22Rv1 (cell line): Measurements from ENCODE around the gene PARD3B.

Experiments
- H3K27ac ChIP-seq: fragments of 450-650 bp; 2 replicates; pipeline ENCODE4 v1.5.1; 2017
- ZFX ChIP-seq: fragments of 450-650 bp; IDR thresholded peaks from 2 replicates; pipeline ENCODE4 v1.6.1; 2017; ENCODE audit warnings: antibody characterized with exemption, borderline replicate concordance
- TF ChIP-seq, protein P1 (sequence below): fragments of 450-650 bp; IDR thresholded peaks from 2 replicates; pipeline ENCODE4 v1.5.1; 2017; ENCODE audit warnings: mild to moderate bottlenecking

Gene PARD3B

DNA sequence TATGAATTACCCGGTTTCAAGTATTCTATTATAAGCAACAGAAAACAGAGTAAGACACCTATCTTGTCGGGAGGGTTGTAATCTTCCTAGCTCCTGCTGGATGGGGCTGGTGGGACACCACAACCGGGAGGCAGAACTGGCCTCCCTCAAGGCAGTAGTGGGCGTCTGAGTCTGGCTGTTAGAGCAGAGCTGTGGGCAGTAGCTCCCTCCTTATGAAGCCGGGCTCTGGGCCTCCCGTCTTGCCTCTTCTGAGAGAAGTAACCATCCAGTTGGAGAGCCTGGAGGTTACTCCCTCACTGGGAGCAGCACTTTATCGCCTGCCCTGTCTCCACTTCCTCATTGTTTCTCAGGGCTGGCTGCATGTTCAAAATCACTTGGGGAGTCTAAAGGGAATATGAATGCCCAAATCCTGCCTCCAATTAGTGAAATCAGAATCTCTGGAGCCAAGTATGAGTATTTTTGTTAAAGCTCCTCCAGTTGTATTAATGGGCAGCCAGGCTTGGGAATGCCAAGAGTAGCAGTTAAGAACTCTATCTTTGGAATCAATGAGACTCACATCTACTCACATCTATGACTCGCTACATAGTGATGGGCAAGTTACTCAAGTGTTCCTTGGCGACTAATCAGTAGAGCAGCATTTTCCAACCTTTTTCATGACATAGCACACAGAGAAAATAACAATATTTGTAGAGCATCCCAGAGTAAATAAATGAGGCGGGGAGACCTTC lies 1109.8 kb downstream of the PARD3B start:
- H3K27ac ChIP-seq, result no peak overlapping the region
- TF ChIP-seq, protein P1, sequence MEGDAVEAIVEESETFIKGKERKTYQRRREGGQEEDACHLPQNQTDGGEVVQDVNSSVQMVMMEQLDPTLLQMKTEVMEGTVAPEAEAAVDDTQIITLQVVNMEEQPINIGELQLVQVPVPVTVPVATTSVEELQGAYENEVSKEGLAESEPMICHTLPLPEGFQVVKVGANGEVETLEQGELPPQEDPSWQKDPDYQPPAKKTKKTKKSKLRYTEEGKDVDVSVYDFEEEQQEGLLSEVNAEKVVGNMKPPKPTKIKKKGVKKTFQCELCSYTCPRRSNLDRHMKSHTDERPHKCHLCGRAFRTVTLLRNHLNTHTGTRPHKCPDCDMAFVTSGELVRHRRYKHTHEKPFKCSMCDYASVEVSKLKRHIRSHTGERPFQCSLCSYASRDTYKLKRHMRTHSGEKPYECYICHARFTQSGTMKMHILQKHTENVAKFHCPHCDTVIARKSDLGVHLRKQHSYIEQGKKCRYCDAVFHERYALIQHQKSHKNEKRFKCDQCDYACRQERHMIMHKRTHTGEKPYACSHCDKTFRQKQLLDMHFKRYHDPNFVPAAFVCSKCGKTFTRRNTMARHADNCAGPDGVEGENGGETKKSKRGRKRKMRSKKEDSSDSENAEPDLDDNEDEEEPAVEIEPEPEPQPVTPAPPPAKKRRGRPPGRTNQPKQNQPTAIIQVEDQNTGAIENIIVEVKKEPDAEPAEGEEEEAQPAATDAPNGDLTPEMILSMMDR, result no peak
- TF ChIP-seq ZFX, result no peak

DNA sequence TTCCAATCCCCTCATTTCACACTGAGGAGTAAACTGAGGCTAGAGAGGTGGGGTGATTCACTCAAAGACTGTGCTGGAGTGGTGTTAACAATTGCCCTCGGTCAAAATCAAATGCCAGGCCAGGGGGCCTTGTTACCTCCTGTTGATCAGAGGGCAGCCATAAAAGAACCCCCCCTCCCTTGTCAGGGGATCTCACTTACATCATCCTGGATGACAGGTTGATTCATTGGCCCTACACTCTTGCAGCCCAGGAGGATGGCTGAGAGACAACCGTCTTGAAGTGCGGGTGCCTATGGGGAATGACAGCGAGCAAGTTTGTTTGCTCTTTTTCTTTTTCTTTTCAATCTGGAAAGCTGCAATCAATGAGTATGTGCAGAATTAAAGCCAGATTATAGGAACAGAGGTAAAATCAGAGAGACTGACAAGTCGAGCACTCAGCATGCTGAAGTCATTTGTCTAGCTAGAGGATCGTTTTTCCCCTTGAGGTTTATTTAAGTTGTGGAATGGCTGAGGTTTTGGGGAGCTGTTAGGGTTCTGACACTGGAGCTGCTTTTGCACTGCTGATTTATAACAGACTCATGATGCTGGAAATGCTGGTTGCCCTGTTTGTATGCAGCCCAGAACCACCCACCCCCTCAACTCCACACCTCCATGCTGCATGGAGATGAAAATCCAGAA lies 1110.6 kb downstream of the PARD3B start:
- no peak overlapping the region for H3K27ac ChIP-seq
- TF ChIP-seq ZFX, result no peak
- TF ChIP-seq, protein P1, result no peak

DNA sequence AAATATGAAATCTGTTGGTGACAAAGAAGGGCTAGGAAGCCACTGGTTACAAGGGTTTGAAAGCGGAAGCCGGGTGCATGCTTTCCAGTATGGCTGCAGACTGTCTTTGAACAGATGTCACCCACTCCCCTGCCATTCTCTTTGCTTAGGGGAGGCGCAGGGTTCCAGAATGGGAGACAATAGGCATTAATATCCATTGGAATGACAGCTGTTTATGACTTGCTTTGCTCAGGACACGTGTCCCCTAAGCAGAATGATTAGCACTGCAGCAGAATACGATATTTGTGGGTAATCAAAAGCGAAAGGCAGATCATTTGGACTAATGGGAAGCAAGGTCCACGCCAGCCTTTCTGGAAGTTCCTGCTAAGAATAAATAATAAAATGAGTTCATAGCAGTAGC lies 1111.2 kb downstream of the PARD3B start:
- H3K27ac ChIP-seq, result no peak overlapping the region
- TF ChIP-seq, protein P1, result no peak

- TF ChIP-seq, protein P1, result no peak
- no peak for TF ChIP-seq ZFX
- H3K27ac ChIP-seq, result no peak overlapping the region
Measured at GRCh38 chr2:205656941-205657340, 1111.7 kb downstream of the PARD3B start.

DNA sequence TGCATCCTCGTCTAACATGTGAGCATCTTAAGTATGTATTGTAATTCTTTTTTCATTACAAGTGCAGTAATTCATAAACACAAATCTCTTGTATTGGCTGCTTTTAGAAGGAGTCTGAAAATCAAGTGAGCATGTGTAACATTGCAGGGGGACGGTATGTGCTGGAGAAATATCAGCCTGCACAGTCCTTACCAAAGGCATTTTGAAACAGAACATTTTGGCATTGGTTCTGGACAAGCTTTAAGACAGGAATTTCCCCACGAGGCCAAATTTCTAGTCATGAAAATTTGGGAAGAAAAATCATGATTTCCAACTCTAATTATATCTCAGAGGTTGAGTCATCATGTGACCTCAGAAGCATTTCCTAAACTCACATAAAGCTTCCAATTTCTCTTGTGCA lies 1112.3 kb downstream of the PARD3B start:
- no peak overlapping the region for H3K27ac ChIP-seq
- TF ChIP-seq, protein P1, result no peak
- no peak for TF ChIP-seq ZFX

- no peak overlapping the region for H3K27ac ChIP-seq
- TF ChIP-seq, protein P1, result no peak
- TF ChIP-seq ZFX, result no peak
Measured at GRCh38 chr2:205658068-205658467, 1112.8 kb downstream of the PARD3B start.

DNA sequence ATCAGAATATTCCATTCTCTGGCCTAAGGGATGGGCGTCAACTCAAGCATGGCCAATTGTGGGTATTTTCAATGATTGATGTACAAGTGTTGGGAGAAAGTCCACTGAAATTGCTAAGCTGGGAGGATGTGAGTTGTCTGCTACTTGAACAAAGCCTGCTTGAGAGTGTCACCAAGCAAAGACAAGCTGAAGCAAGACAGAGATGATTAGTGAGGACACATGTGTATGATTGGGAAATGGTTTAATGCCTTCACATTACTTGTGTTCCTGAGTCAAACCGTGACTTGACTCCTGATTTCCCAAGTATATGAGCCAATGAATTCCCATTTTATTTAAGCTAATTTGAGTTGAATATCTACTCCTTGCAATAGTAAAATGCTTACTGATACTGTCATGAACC lies 1113.3 kb downstream of the PARD3B start:
- TF ChIP-seq, protein P1, result no peak
- TF ChIP-seq ZFX, result no peak

More for the DNA sequence above, 1113.3 kb downstream of the PARD3B start:
- no peak overlapping the region for H3K27ac ChIP-seq
